ENCODE results near the gene SOCS6.

Gene SOCS6

DNA sequence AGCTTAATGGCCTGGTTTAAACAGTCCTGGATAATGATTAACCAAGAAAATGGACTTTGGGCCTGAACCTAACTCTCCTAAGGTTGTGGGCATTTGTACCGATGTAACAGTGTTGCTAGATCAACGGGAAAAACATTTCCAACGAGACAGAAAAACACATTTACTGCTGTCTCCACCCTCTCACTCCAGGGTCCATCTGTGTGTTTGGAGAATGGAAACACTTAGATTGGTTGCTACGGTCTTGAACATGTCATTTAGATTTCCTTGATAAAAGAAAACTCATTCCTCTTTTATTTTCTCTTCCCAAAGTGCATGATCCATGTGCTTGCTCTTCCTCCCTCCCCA, 88.0 kb downstream of the SOCS6 start:
- in situ Hi-C loops (cut with HindIII; ENCODE audit: low sequenced_read_pairs): no loop called here
- DNase-seq (ENCODE audit: low read depth): no peak
- no peak overlapping the region for H3K4me3 ChIP-seq (ENCODE audit: low read depth, low read length)
- TF ChIP-seq, protein P1, sequence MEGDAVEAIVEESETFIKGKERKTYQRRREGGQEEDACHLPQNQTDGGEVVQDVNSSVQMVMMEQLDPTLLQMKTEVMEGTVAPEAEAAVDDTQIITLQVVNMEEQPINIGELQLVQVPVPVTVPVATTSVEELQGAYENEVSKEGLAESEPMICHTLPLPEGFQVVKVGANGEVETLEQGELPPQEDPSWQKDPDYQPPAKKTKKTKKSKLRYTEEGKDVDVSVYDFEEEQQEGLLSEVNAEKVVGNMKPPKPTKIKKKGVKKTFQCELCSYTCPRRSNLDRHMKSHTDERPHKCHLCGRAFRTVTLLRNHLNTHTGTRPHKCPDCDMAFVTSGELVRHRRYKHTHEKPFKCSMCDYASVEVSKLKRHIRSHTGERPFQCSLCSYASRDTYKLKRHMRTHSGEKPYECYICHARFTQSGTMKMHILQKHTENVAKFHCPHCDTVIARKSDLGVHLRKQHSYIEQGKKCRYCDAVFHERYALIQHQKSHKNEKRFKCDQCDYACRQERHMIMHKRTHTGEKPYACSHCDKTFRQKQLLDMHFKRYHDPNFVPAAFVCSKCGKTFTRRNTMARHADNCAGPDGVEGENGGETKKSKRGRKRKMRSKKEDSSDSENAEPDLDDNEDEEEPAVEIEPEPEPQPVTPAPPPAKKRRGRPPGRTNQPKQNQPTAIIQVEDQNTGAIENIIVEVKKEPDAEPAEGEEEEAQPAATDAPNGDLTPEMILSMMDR (IDR thresholded peaks at IDR 0.05; ENCODE audit: low read depth, low read length, missing control alignments): no peak

DNA sequence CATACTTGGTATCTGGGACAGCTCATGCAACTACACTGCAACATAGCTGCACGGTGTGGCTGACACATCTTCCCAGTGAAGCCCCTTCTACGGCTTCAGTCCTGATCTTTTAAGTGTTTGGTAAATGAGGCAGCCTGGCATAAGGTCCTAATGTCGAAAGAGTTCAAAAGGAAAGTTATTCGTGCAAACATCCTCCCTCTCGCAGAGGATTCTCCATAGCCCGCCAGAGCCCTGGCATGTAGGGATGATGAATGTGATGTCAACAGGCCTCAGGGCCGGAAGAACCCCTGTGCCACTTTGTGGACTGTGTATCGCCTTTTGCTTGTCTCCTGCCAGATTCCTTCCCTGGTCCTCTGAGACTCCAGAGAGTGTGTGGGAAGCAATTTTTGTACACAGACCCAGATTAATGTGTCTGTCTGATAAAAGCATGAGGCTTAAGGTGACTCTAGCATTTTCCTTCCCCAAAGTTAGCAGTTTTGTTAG, 88.5 kb downstream of the SOCS6 start:
- TF ChIP-seq, protein P1 (IDR thresholded peaks at IDR 0.05; ENCODE audit: low read depth, low read length, missing control alignments): no peak
- no peak for DNase-seq (ENCODE audit: low read depth)
- no peak overlapping the region for H3K4me3 ChIP-seq (ENCODE audit: low read depth, low read length)
- in situ Hi-C loops (cut with HindIII; ENCODE audit: low sequenced_read_pairs): no loop called here

DNA sequence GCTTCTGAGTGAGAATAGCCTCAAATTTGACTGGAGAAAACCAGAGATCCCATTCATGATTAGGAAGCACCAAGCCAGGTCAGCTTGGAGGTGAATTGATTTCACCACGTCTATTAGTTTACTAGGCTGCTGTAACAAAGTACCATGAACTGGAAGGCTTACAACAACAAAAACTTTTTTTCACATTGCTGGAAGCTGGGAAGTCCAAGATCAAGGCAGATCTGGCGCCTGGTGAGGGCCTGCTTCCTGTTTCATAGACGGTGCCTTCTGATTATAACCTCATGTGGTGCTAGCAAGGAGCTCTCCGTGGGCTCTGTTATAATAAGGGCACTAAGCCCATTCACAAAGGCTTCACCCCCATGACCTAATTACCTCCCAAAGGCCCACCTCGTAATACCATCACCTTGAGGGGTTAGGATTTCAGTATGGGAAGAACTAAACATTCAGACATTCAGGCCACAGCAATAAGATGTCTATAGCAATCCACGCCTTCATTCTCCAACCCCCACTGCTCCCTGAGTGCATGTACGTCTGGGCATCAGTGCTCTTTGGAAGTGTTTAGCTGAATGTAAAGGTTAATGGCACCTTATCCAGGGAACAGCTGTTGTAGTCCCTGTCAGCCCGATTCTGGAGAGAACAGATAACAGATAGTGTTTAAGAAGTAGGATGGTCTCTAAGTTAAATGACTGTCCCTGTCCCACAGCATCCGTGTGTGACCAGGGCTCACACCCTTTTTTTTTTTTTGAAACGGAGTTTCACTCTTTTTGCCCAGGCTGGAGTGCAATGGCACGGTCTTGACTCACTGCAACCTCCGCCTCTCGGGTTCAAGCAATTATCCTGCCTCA, 89.2 kb downstream of the SOCS6 start:
- TF ChIP-seq, protein P1 (IDR thresholded peaks at IDR 0.05; ENCODE audit: low read depth, low read length, missing control alignments): no peak
- no peak overlapping the region for H3K4me3 ChIP-seq (ENCODE audit: low read depth, low read length)
- DNase-seq (ENCODE audit: low read depth): no peak
- in situ Hi-C loops (cut with HindIII; ENCODE audit: low sequenced_read_pairs): no loop called here

Measured in astrocyte of the cerebellum (primary cell).